ENCODE results near the gene NTRK1. TPM values are rescaled to one million over a fixed set of nuclear protein-coding genes. Genes with fewer than 3 reads are reported as not detected.

Gene NTRK1
- total RNA-seq, 1 experiment from 2014 or later: 0.33 TPM

DNA sequence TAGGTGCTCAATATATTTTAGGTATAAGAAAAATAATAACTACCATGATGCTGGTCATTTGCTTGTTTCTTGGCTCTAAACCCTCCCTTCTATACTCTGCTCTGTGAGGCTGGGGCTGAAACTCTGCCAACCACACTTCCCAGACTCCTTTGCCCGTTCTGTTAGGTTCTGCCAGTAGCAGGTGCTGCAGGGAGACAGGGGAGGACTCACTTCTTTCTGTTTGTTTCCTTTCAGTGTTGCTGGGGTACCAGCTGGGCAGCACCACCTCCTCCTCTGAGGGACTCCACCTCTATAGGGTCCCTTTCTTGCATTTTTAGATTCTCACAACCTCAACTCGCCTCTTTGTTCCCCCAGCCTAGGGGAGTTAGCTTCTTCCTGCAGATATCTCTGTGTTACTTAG is 27.1 kb upstream of the NTRK1 start:
- BruUV-seq (replicated peaks): no TSS peak
- H3K27me3 Mint-ChIP-seq (ENCODE audit: insufficient read depth, unreplicated experiment): peaks cover 54% of the 10 kb centered on the region
- H3K4me3 Mint-ChIP-seq (ENCODE audit: unreplicated experiment): no peak overlapping the region
- no peaks in the 10 kb centered on the region for H3K9me3 Mint-ChIP-seq (ENCODE audit: unreplicated experiment)
- intact Hi-C loops (cut with micrococcal nuclease): no loop called here
- ChIA-PET CTCF (interaction anchor here (0.6 to 2.1 kb wide), 10 partner anchors 20 to 134 kb away, joined by 3 to 18 read pairs (median 5); partner anchors contain the start of gene NTRK1), POLR2A (interaction anchor here (1.4 kb wide), 1 partner anchor 47 kb away, joined by 3 read pairs; no protein-coding TSS in a partner anchor)
- no peaks in the 10 kb centered on the region for H3K36me3 Mint-ChIP-seq (ENCODE audit: insufficient read depth, unreplicated experiment)
- TF ChIP-seq, protein P1, sequence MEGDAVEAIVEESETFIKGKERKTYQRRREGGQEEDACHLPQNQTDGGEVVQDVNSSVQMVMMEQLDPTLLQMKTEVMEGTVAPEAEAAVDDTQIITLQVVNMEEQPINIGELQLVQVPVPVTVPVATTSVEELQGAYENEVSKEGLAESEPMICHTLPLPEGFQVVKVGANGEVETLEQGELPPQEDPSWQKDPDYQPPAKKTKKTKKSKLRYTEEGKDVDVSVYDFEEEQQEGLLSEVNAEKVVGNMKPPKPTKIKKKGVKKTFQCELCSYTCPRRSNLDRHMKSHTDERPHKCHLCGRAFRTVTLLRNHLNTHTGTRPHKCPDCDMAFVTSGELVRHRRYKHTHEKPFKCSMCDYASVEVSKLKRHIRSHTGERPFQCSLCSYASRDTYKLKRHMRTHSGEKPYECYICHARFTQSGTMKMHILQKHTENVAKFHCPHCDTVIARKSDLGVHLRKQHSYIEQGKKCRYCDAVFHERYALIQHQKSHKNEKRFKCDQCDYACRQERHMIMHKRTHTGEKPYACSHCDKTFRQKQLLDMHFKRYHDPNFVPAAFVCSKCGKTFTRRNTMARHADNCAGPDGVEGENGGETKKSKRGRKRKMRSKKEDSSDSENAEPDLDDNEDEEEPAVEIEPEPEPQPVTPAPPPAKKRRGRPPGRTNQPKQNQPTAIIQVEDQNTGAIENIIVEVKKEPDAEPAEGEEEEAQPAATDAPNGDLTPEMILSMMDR (IDR thresholded peaks at IDR 0.05; ENCODE audit: unreplicated experiment): no peak
- no peak for DNase-seq (ENCODE audit: unreplicated experiment)
- no peak overlapping the region for H3K27ac Mint-ChIP-seq (ENCODE audit: low read depth, unreplicated experiment)
- no peaks in the 10 kb centered on the region for H3K4me1 Mint-ChIP-seq (ENCODE audit: insufficient read depth, unreplicated experiment)

DNA sequence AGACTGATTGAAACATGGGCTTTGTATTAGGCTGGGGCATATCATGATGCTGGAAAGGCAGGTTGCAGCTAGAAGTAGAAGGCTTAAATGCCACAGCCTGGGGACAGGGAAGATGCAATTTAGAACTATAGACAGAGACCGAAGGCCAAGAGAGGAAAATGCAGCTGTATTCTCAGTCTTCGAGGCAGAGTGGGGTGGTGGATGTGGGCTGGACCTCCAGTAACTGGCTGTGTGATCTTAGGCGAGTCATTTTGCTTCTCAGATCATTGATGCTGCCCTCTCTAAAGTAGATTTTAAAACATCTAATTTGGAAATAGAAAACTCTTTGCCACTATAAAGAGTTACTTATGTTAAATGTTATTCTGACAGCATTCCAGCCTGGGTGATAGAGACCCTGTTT is 26.3 kb upstream of the NTRK1 start:
- POLR2A ChIA-PET: interaction anchor here (0.9 to 1.4 kb wide), 2 partner anchors 26 to 48 kb away, joined by 3 to 4 read pairs; no protein-coding TSS in a partner anchor
- Mint-ChIP-seq H3K9me3 (ENCODE audit: unreplicated experiment) (no peaks in the 10 kb centered on the region), H3K27me3 (ENCODE audit: insufficient read depth, unreplicated experiment) (peaks cover 54% of the 10 kb centered on the region), H3K4me3 (ENCODE audit: unreplicated experiment) (no peak overlapping the region), H3K4me1 (ENCODE audit: insufficient read depth, unreplicated experiment) (no peaks in the 10 kb centered on the region), H3K27ac (ENCODE audit: low read depth, unreplicated experiment) (no peak overlapping the region), H3K36me3 (ENCODE audit: insufficient read depth, unreplicated experiment) (no peaks in the 10 kb centered on the region)
- TF ChIP-seq, protein P1 (IDR thresholded peaks at IDR 0.05; ENCODE audit: unreplicated experiment): no peak
- intact Hi-C loops (cut with micrococcal nuclease): no loop called here
- no TSS peak for BruUV-seq (replicated peaks)
- no peak for DNase-seq (ENCODE audit: unreplicated experiment)
- CTCF ChIA-PET: interaction anchor here (0.6 to 2.1 kb wide), 8 partner anchors 20 to 133 kb away, joined by 3 to 18 read pairs (median 6); partner anchors contain the start of gene NTRK1

DNA sequence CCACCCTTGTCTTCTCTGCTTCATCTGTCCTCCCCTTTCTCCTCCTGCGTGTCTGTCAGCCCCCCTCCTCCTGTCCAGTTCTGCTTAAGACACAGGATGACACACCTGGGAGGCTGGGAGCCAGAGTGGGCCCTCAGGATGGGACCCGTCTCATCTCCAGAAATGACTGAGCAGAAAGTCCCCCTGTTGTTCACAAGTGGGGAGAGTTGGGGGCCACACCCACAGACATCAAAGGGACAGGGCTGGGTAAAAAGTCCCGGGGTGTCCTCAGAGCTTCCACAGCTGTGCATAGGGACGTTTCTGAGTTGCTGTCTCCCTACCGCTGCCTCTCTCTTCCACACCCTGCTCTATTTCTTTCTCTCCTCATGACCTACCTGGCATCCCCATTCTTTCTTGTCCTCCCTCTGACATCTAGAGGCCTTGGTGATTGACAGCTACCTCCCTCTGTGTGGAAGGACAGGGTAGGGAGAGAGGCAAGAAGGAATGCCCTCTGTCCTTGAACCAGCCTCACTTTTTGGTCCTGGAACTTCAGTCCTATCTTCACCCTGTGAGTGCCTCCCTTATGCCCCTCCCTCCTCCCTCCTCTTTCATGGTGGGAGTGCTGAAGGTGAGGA is 24.5 kb upstream of the NTRK1 start:
- H3K4me3 Mint-ChIP-seq (ENCODE audit: unreplicated experiment): no peak overlapping the region
- TF ChIP-seq, protein P1 (IDR thresholded peaks at IDR 0.05; ENCODE audit: unreplicated experiment): no peak
- peaks cover 49% of the 10 kb centered on the region for H3K27me3 Mint-ChIP-seq (ENCODE audit: insufficient read depth, unreplicated experiment)
- POLR2A ChIA-PET: no interaction called here
- no peaks in the 10 kb centered on the region for H3K9me3 Mint-ChIP-seq (ENCODE audit: unreplicated experiment)
- no peak overlapping the region for H3K27ac Mint-ChIP-seq (ENCODE audit: low read depth, unreplicated experiment)
- intact Hi-C loops (cut with micrococcal nuclease): no loop called here
- CTCF ChIA-PET: interaction anchor here (0.6 to 7.5 kb wide), 11 partner anchors 10 to 321 kb away, joined by 3 to 353 read pairs (median 45); partner anchors contain the start of genes INSRR and NTRK1
- H3K36me3 Mint-ChIP-seq (ENCODE audit: insufficient read depth, unreplicated experiment): no peaks in the 10 kb centered on the region
- H3K4me1 Mint-ChIP-seq (ENCODE audit: insufficient read depth, unreplicated experiment): no peaks in the 10 kb centered on the region
- no peak for DNase-seq (ENCODE audit: unreplicated experiment)
- no TSS peak for BruUV-seq (replicated peaks)

DNA sequence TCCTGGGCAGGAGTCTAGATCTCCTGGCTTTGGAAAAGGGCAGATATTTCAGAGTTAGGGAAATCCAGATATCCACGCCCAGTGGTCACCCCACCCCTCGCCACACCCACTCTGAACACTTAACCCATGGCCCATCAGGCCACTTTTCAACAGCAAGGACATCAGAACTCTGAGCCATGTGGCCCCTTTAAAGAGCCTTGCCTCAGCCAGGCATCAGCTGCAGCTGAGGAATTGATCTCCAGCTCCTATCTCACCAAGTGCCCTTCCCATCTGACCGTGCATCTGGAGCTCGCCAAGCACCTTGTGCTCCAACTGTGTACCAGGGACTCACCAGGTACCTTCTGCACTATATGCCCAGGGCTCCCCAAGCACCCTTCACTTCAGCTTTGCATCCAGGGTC is 23.8 kb upstream of the NTRK1 start:
- no peak for DNase-seq (ENCODE audit: unreplicated experiment)
- TF ChIP-seq, protein P1 (IDR thresholded peaks at IDR 0.05; ENCODE audit: unreplicated experiment): no peak
- Mint-ChIP-seq H3K9me3 (ENCODE audit: unreplicated experiment) (no peaks in the 10 kb centered on the region), H3K27me3 (ENCODE audit: insufficient read depth, unreplicated experiment) (peaks cover 41% of the 10 kb centered on the region), H3K4me1 (ENCODE audit: insufficient read depth, unreplicated experiment) (no peaks in the 10 kb centered on the region), H3K27ac (ENCODE audit: low read depth, unreplicated experiment) (no peak overlapping the region), H3K4me3 (ENCODE audit: unreplicated experiment) (no peak overlapping the region), H3K36me3 (ENCODE audit: insufficient read depth, unreplicated experiment) (no peaks in the 10 kb centered on the region)
- ChIA-PET CTCF (interaction anchor here (0.6 to 7.5 kb wide), 24 partner anchors 11 to 1159 kb away, joined by 3 to 353 read pairs (median 6); partner anchors contain the start of genes INSRR and NTRK1), POLR2A (interaction anchor here (1.6 kb wide), 1 partner anchor 21 kb away, joined by 4 read pairs; the partner anchor contains the start of gene INSRR)
- intact Hi-C loops (cut with micrococcal nuclease): no loop called here
- BruUV-seq (replicated peaks): no TSS peak
